ENCODE data around the gene GRAP2. TPM values are rescaled to one million over a fixed set of nuclear protein-coding genes. Genes with fewer than 3 reads are reported as not detected.
"Not testable (repeated sequence)": the region's sequence is repeated elsewhere in the genome, so short reads cannot be mapped to it uniquely, and the experiment has no call there.

The GRAP2 gene
- total RNA-seq, 1 donor from 2014 or later: 12.3 TPM

DNA sequence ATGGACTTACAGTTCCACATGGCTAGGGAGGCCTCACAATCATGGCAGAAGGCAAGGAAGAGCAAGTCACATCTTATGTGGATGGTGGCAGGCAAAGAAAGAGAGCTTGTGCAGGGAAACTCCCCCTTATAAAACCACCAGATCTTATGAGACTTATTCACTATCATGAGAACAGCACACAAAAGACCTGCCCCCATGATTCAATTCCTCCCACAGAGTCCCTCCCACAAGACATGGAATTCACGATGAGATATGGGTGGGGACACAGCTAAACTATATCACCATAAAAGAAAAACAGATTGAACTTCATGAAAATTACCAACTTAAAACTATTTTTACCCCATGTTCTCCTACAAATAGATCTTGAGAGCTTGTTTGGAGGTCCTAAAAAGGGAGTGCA, 26.9 kb upstream of the GRAP2 start:
- TF ChIP-seq POLR2AphosphoS5 (IDR thresholded peaks at IDR 0.05; ENCODE audit: insufficient read depth in 1 of 2, low read depth in 1 of 2) (no peak), POLR2A (IDR thresholded peaks at IDR 0.05) (no peak)
- TF ChIP-seq, protein P1, sequence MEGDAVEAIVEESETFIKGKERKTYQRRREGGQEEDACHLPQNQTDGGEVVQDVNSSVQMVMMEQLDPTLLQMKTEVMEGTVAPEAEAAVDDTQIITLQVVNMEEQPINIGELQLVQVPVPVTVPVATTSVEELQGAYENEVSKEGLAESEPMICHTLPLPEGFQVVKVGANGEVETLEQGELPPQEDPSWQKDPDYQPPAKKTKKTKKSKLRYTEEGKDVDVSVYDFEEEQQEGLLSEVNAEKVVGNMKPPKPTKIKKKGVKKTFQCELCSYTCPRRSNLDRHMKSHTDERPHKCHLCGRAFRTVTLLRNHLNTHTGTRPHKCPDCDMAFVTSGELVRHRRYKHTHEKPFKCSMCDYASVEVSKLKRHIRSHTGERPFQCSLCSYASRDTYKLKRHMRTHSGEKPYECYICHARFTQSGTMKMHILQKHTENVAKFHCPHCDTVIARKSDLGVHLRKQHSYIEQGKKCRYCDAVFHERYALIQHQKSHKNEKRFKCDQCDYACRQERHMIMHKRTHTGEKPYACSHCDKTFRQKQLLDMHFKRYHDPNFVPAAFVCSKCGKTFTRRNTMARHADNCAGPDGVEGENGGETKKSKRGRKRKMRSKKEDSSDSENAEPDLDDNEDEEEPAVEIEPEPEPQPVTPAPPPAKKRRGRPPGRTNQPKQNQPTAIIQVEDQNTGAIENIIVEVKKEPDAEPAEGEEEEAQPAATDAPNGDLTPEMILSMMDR (IDR thresholded peaks at IDR 0.05): no peak
- intact Hi-C loops (cut with DNase I): no loop called here
- Histone ChIP-seq H3K36me3 (no peaks in the 10 kb centered on the region), H3K27me3 (no peaks in the 10 kb centered on the region), H3K4me3 (no peak overlapping the region), H3K27ac (no peak overlapping the region), H3K9me3 (no peaks in the 10 kb centered on the region), H3K4me1 (no peaks in the 10 kb centered on the region)
- no peak for DNase-seq (ENCODE audit: extremely low spot score in 2 of 2)

DNA sequence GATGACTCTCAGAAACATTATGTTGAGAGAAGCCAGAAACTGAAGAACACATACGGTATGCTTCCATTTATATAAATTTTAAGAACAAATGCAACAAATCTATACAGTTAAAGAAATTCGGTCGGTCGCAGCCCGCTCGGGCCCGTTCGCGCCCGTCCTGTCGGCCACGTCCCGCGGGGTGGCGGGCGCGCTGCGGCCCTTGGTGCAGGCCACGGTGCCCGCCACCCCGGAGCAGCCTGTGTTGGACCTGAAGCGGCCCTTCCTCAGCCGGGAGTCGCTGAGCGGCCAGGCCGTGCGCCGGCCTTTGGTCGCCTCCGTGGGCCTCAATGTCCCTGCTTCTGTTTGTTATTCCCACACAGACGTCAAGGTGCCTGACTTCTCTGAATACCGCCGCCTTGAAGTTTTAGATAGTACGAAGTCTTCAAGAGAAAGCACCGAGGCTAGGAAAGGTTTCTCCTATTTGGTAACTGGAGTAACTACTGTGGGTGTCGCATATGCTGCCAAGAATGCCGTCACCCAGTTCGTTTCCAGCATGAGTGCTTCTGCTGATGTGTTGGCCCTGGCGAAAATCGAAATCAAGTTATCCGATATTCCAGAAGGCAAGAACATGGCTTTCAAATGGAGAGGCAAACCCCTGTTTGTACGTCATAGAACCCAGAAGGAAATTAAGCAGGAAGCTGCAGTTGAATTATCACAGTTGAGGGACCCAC, 25.6 kb upstream of the GRAP2 start:
- DNase-seq (ENCODE audit: extremely low spot score in 2 of 2); H3K4me1 ChIP-seq; intact Hi-C loops (cut with DNase I); H3K27me3 ChIP-seq; H3K27ac ChIP-seq; H3K4me3 ChIP-seq; H3K9me3 ChIP-seq; H3K36me3 ChIP-seq: not testable (repeated sequence)

GRCh38 chr22:39877079-39877845, 23.6 kb upstream of the GRAP2 start:
- Histone ChIP-seq H3K4me1 (no peaks in the 10 kb centered on the region), H3K27me3 (no peaks in the 10 kb centered on the region), H3K9me3 (no peaks in the 10 kb centered on the region), H3K27ac (no peak overlapping the region), H3K4me3 (no peak overlapping the region), H3K36me3 (no peaks in the 10 kb centered on the region)
- no peak for DNase-seq (ENCODE audit: extremely low spot score in 2 of 2)
- TF ChIP-seq POLR2AphosphoS5 (IDR thresholded peaks at IDR 0.05; ENCODE audit: insufficient read depth in 1 of 2, low read depth in 1 of 2) (no peak), POLR2A (IDR thresholded peaks at IDR 0.05) (no peak)
- TF ChIP-seq, protein P1 (IDR thresholded peaks at IDR 0.05): no peak
- intact Hi-C loops (cut with DNase I): no loop called here

- TF ChIP-seq POLR2AphosphoS5 (IDR thresholded peaks at IDR 0.05; ENCODE audit: insufficient read depth in 1 of 2, low read depth in 1 of 2) (no peak), POLR2A (IDR thresholded peaks at IDR 0.05) (no peak)
- TF ChIP-seq, protein P1 (IDR thresholded peaks at IDR 0.05): no peak
- Histone ChIP-seq H3K4me1 (no peaks in the 10 kb centered on the region), H3K36me3 (no peaks in the 10 kb centered on the region), H3K27me3 (no peaks in the 10 kb centered on the region), H3K9me3 (no peaks in the 10 kb centered on the region), H3K4me3 (no peak overlapping the region), H3K27ac (no peak overlapping the region)
- intact Hi-C loops (cut with DNase I): no loop called here
- no peak for DNase-seq (ENCODE audit: extremely low spot score in 2 of 2)
Observed at GRCh38 chr22:39880722-39881121, 20.2 kb upstream of the GRAP2 start.

DNA sequence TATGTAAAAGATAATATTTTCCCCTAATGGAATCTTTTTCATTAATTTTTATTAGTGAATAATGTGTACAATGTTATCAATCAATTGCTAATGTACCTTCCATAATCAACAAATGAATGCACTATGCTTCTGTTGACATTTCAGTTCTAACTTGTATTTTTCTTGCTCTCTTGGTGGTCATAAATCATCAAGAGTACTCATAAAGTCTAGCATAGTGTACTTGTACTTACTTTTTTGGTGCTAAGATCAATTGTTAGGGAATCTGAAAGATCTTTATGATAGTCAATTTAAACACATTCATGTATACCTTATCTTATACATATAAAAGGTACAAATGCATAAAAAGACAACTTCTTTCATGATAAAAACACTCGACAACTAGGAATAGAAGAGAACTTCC, 17.8 kb upstream of the GRAP2 start:
- intact Hi-C loops (cut with DNase I): no loop called here
- Histone ChIP-seq H3K4me1 (no peaks in the 10 kb centered on the region), H3K27ac (no peak overlapping the region), H3K27me3 (no peaks in the 10 kb centered on the region), H3K9me3 (no peaks in the 10 kb centered on the region), H3K36me3 (no peaks in the 10 kb centered on the region), H3K4me3 (no peak overlapping the region)
- no peak for TF ChIP-seq POLR2A (IDR thresholded peaks at IDR 0.05)
- no peak for TF ChIP-seq POLR2AphosphoS5 (IDR thresholded peaks at IDR 0.05; ENCODE audit: insufficient read depth in 1 of 2, low read depth in 1 of 2)
- TF ChIP-seq, protein P1 (IDR thresholded peaks at IDR 0.05): no peak
- DNase-seq (ENCODE audit: extremely low spot score in 2 of 2): no peak

- H3K4me1 ChIP-seq; H3K9me3 ChIP-seq; H3K4me3 ChIP-seq; H3K27ac ChIP-seq; DNase-seq (ENCODE audit: extremely low spot score in 2 of 2); H3K36me3 ChIP-seq; intact Hi-C loops (cut with DNase I); H3K27me3 ChIP-seq: not testable (repeated sequence)
Observed at GRCh38 chr22:39889924-39890323, 11.0 kb upstream of the GRAP2 start.

Measured in vagina (tissue), 2 donors.